GM18909 (cell line): Measurements from ENCODE around the gene CDC14A.

Source experiments
- ATAC-seq: cut with Tn5 transposase; IDR thresholded peaks from one replicate; pipeline ENCODE4 v1.9.1; 2021; ENCODE audit warnings: mild to moderate bottlenecking; ENCODE audit not compliant: unreplicated experiment, poor library complexity

Gene CDC14A

DNA sequence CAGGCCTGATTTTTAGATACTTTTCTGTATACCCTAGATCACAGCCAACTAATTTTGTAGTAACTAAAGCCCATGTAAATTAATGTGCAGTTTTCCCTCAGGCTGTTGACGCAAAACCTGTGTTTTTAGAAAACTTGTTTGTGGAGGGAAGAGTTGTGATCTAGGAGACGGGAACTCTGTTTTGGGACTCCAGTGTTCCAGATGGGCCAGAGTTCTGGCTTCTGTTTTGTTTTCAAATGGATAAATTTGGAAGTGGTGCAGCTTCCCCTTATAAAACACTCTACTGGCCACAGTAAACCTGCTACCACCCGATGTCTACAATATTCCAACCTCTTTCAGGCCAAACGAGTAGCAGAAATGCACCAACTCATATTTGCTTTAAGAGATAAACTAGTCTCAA, 172.0 kb downstream of the CDC14A start:
- no peak for ATAC-seq

GRCh38 chr1:100526894-100527293, 174.6 kb downstream of the CDC14A start:
- no peak for ATAC-seq

GRCh38 chr1:100528871-100529270, 176.6 kb downstream of the CDC14A start:
- ATAC-seq = no peak

GRCh38 chr1:100530141-100530540, 177.8 kb downstream of the CDC14A start:
- no peak for ATAC-seq

DNA sequence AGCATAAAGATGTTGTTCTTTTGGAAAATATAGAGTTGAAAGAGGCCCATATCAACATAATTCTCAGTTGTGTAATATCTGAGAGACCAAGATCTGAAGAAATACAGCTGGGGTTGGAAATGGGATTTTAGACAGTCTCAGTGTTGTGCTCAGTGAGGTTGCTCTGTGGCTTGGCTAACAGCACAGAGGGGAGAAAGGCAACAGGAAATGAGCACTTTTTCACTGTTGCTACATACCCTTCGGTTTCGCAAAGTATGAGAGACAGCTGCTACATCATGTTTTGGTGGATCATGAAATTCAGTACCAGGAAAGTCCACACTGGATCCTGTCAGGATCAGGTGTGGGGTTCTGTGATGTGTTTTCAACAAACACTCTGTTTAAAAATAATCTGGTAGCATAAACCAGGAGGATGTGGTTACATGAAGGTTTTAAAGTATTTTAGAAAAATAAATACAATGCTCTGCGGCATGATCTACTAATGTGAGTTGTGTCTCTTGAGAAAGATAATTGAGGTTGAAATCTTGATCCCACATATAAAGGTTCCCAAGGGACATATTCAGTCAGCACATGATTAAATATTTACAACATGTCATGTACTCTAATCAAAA, 178.7 kb downstream of the CDC14A start:
- peak; percentile 93 for ATAC-seq

- ATAC-seq = no peak
Observed at GRCh38 chr1:100532645-100533044, 180.3 kb downstream of the CDC14A start.

- ATAC-seq = no peak
Observed at GRCh38 chr1:100535264-100535663, 183.0 kb downstream of the CDC14A start.

DNA sequence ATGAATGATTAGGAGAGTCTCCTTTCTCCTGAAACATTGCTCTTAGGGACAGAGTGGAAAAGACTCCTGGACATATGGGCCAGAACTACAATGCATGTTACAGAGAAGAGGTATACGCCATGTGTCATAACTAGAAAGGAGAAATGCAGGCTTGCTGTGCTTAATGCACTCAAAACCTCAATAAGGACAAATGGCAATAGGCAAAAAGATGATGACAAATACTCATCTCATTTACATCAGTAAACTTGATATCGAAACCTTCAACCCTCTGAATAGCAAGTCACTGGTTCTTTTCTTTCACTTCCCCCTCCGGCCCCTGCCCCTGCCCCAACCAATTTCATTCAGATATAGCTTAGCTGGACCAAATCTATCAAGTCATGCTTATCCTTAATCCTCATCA, 183.7 kb downstream of the CDC14A start:
- peak; percentile 88 for ATAC-seq

DNA sequence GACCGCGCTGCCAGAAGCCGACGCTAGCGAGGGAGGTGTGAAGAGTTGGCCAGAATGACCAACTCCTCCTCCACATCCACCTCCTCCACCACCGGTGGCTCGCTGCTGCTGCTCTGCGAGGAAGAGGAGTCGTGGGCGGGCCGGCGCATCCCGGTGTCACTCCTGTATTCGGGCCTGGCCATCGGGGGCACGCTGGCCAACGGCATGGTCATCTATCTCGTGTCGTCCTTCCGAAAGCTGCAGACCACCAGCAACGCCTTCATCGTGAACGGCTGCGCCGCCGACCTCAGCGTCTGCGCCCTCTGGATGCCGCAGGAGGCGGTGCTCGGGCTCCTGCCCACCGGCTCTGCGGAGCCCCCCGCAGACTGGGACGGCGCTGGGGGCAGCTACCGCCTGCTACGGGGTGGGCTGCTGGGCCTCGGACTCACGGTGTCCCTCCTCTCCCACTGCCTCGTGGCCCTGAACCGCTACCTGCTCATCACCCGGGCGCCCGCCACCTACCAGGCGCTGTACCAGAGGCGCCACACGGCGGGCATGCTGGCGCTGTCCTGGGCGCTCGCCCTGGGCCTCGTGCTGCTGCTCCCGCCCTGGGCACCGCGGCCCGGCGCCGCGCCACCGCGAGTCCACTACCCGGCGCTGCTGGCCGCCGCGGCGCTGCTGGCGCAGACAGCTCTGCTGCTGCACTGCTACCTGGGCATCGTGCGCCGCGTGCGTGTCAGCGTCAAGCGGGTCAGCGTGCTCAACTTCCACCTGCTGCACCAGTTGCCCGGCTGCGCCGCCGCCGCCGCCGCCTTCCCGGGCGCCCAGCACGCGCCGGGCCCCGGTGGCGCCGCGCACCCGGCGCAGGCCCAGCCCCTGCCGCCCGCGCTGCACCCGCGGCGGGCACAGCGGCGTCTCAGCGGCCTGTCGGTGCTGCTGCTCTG, 186.9 kb downstream of the CDC14A start:
- ATAC-seq = peak; percentile 19

DNA sequence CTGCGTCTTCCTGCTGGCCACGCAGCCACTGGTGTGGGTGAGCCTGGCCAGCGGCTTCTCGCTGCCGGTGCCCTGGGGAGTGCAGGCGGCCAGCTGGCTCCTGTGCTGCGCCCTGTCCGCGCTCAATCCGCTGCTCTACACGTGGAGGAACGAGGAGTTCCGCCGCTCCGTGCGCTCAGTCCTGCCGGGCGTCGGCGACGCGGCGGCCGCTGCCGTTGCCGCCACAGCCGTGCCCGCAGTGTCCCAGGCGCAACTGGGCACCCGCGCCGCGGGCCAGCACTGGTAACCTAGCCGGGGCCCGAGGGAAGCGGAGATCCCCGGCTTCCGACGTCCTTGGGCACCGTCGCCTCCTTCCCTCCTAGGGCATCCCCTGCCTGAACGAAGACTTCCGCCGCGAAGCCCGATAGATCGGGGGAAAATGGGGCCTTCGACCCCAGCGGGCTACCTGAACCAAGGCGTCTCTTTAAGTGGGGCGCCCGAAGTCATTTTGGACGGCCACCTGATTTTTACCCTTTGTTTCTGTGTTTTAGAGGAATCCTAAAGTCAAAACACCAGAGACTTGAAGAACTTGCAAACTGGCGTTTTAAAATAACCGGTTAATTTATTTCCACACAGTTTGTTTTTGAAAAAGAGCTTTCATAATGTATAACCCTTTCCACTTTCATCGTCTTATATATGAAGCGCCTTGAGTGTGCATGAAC, 187.7 kb downstream of the CDC14A start:
- peak; percentile 9 for ATAC-seq

- ATAC-seq = no peak
Observed at GRCh38 chr1:100542285-100542684, 190.0 kb downstream of the CDC14A start.

GRCh38 chr1:100543640-100544039, 191.3 kb downstream of the CDC14A start:
- ATAC-seq = peak; percentile 71

DNA sequence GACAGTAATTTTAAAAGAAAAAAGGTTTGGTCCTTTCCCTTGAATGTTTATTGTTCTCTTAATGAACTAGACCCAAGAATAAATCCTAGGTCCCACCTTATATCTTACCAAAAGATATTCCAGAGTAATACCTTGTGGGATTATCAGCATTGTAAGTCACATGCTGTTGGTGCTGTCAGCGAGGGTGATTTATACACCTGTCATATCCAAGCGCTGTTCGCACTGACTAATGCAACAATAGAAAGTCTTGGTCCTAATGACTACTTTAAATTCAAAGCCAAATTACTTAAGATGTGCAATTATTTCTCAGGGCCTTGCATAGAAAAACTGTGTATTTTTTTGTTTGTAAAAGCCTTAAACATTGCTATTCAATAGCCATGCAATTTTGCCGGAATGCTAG, 192.5 kb downstream of the CDC14A start:
- ATAC-seq = no peak

DNA sequence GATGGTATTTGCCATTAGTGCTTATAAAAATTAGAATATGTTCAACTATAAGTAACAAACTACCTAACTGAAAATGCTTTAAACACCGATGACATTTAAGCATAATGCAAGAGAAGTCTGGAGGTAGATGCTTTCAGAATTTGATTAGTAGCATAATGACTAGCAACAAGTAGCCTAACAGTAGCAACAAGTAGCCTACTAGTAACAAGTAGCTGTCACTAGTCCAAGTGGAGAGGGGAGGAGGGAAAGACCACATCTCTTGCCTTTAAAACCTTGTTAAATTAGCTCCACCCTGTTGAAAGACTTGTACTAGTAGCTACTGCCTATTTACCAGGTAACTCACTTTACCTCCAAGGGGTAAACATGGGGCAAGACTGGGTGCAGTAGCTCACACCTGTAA, 193.5 kb downstream of the CDC14A start:
- ATAC-seq = no peak

DNA sequence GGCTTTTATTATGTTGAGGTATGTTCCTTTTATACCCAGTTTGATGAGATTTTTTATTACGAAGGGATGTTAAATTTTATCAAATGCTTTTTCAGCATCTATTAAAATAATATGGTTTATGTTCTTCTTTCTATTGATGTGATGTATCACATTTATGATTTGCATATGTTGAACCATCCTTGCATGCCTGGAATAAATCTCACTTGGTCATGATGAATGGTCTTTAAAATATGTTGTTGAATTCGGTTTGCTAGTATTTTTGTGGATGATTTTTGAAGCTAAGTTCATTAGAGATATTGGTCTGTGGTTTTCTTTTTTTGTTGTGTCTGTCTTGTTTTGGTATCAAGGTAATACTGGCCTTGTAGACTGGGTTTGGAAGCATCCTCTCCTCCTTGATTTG, 199.7 kb downstream of the CDC14A start:
- no peak for ATAC-seq

DNA sequence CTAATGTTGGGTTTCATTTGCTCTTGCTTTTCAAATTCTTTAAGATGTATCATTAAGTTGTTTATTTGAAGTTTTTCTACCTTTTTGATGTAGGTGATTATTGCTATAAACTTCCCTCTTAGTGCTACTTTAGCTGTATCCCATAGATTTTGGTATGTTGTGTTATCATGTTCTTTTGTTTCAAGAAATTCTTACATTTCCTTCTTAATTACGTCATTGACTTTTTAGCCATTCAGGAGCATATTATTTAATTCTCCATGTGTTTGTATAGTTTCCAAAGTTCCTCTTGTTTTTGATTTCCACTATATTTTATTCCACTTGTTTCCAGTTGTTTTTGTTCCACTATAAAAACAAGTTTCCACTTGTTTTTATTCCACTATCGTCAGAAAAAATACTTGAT, 200.6 kb downstream of the CDC14A start:
- ATAC-seq = no peak

- ATAC-seq = no peak
Observed at GRCh38 chr1:100556181-100556580, 203.9 kb downstream of the CDC14A start.

- ATAC-seq = no peak
Observed at GRCh38 chr1:100556925-100557605, 204.8 kb downstream of the CDC14A start.

- ATAC-seq = no peak
Observed at GRCh38 chr1:100557606-100557953, 205.3 kb downstream of the CDC14A start.

DNA sequence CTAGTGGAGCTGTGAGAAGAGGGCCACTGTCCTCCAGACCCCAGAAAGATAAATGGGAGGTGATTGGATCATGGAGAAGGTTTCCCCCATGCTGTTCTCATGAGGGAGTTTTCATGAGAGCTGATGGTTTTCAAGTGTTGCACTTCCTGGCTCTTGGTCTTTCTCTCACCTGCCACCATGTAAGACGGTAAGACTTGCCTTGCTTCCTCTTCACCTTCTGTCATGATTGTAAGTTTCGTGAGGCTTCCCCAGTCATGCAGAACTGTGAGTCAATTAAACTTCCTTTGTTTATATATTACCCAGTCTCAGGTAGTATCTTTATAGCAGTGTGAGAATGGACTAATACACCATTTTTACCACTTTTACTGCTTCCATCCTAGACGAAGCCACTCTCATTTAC, 213.2 kb downstream of the CDC14A start:
- ATAC-seq = no peak
